ENCODE results near the gene LIF. TPM values are rescaled to one million over a fixed set of nuclear protein-coding genes. Genes with fewer than 3 reads are reported as not detected.

LIF gene
- polyA plus RNA-seq, 1 donor (not counting 4 experiments of a cell fraction or from before 2014, with no cell fraction given) = 3.1 TPM

- dilution Hi-C loops (cut with MboI; ENCODE audit: extremely low pct_ligation_motif_present, low sequenced_read_pairs) = no loop called here
- Histone ChIP-seq H3K27me3 (ENCODE audit: control insufficient read depth, extremely low read depth, insufficient read depth, low read length) (no peaks in the 10 kb centered on the region), H3K4me1 (ENCODE audit: control insufficient read depth, extremely low read depth, insufficient read depth, low read length) (no peaks in the 10 kb centered on the region), H3K79me2 (ENCODE audit: control insufficient read depth, insufficient read depth, low read length) (no peaks in the 10 kb centered on the region), H3K9me1 (ENCODE audit: control insufficient read depth, extremely low read depth, insufficient read depth, low read length) (no peaks in the 10 kb centered on the region), H4K20me1 (ENCODE audit: control insufficient read depth, extremely low read depth, insufficient read depth, low read length) (no peaks in the 10 kb centered on the region), H3K9me3 (ENCODE audit: control insufficient read depth, low read depth, low read length) (no peaks in the 10 kb centered on the region), H3K9ac (ENCODE audit: control insufficient read depth, extremely low read depth, insufficient read depth, low read length) (no peak overlapping the region), H3K4me3 (ENCODE audit: control insufficient read depth in 2 of 3, extremely low read depth in 1 of 3, insufficient read depth in 2 of 3, low read depth in 1 of 3, low read length in 3 of 3) (no peak overlapping the region), H2AFZ (ENCODE audit: control insufficient read depth, low read length) (no peak overlapping the region), H3K27ac (ENCODE audit: control insufficient read depth, insufficient read depth, low read length) (no peak overlapping the region), H3K4me2 (ENCODE audit: control insufficient read depth, extremely low read depth, insufficient read depth, low read depth, low read length) (no peak overlapping the region), H3K36me3 (ENCODE audit: control insufficient read depth in 2 of 2, extremely low read depth in 1 of 2, insufficient read depth in 2 of 2, low read length in 2 of 2) (no peaks in the 10 kb centered on the region)
- DNase-seq (ENCODE audit: low read depth, low spot score) (no peak), FAIRE-seq (no peak)
- TF ChIP-seq EZH2 (IDR thresholded peaks at IDR 0.05; ENCODE audit: low read length) (no peak), CTCF (optimal IDR thresholded peaks at IDR 0.05 in 1 of 3, IDR thresholded peaks at IDR 0.05 in 1 of 3, conservative IDR thresholded peaks at IDR 0.05 in 1 of 3; ENCODE audit: extremely low read depth in 1 of 3, insufficient read depth in 2 of 3, low read length in 3 of 3) (no peak)
Observed at GRCh38 chr22:30270832-30271231, 24.3 kb upstream of the LIF start.

- FAIRE-seq = no peak
- no peaks in the 10 kb centered on the region for H3K36me3 ChIP-seq (ENCODE audit: control insufficient read depth in 2 of 2, extremely low read depth in 1 of 2, insufficient read depth in 2 of 2, low read length in 2 of 2)
- H3K79me2 ChIP-seq (ENCODE audit: control insufficient read depth, insufficient read depth, low read length) = no peaks in the 10 kb centered on the region
- peaks cover under 1% of the 10 kb centered on the region for H3K4me1 ChIP-seq (ENCODE audit: control insufficient read depth, extremely low read depth, insufficient read depth, low read length)
- dilution Hi-C loops (cut with MboI; ENCODE audit: extremely low pct_ligation_motif_present, low sequenced_read_pairs) = no loop called here
- no peaks in the 10 kb centered on the region for H3K9me3 ChIP-seq (ENCODE audit: control insufficient read depth, low read depth, low read length)
- no peak overlapping the region for H3K4me2 ChIP-seq (ENCODE audit: control insufficient read depth, extremely low read depth, insufficient read depth, low read depth, low read length)
- no peak overlapping the region for H3K27ac ChIP-seq (ENCODE audit: control insufficient read depth, insufficient read depth, low read length)
- H3K9me1 ChIP-seq (ENCODE audit: control insufficient read depth, extremely low read depth, insufficient read depth, low read length) = no peaks in the 10 kb centered on the region
- no peak overlapping the region for H3K9ac ChIP-seq (ENCODE audit: control insufficient read depth, extremely low read depth, insufficient read depth, low read length)
- H2AFZ ChIP-seq (ENCODE audit: control insufficient read depth, low read length) = no peak overlapping the region
- TF ChIP-seq CTCF (optimal IDR thresholded peaks at IDR 0.05 in 1 of 3, IDR thresholded peaks at IDR 0.05 in 1 of 3, conservative IDR thresholded peaks at IDR 0.05 in 1 of 3; ENCODE audit: extremely low read depth in 1 of 3, insufficient read depth in 2 of 3, low read length in 3 of 3) (no peak), EZH2 (IDR thresholded peaks at IDR 0.05; ENCODE audit: low read length) (no peak)
- H4K20me1 ChIP-seq (ENCODE audit: control insufficient read depth, extremely low read depth, insufficient read depth, low read length) = no peaks in the 10 kb centered on the region
- no peaks in the 10 kb centered on the region for H3K27me3 ChIP-seq (ENCODE audit: control insufficient read depth, extremely low read depth, insufficient read depth, low read length)
- DNase-seq (ENCODE audit: low read depth, low spot score) = no peak
- no peak overlapping the region for H3K4me3 ChIP-seq (ENCODE audit: control insufficient read depth in 2 of 3, extremely low read depth in 1 of 3, insufficient read depth in 2 of 3, low read depth in 1 of 3, low read length in 3 of 3)
Observed at GRCh38 chr22:30268331-30268730, 21.8 kb upstream of the LIF start.
